Neural crest cell (in vitro differentiated cells): ENCODE measurements around the gene SNX8. TPM values are rescaled to one million over a fixed set of nuclear protein-coding genes. Genes with fewer than 3 reads are reported as not detected.
A peak's percentile ranks its signal among the peaks of the same experiment; 100 is the strongest.

ENCODE experiments used
- DNase-seq: peaks from one replicate; pipeline ENCODE4 v3.0.0; 2021; ENCODE audit warnings: low read depth, mixed read lengths, low spot score
- H3K27ac Mint-ChIP-seq: one replicate; pipeline ENCODE4 v1.8.0; 2021; ENCODE audit warnings: mild to moderate bottlenecking, mixed read lengths; ENCODE audit not compliant: unreplicated experiment
- H3K27me3 Mint-ChIP-seq: 2 replicates; pipeline ENCODE4 v1.8.0; 2021; ENCODE audit warnings: low read depth, mild to moderate bottlenecking, mixed read lengths
- H3K36me3 Mint-ChIP-seq: 2 replicates; pipeline ENCODE4 v1.8.0; 2021; ENCODE audit warnings: low read depth, mild to moderate bottlenecking, mixed read lengths
- H3K4me1 Mint-ChIP-seq: 2 replicates; pipeline ENCODE4 v1.8.0; 2021; ENCODE audit warnings: mixed read lengths
- H3K4me3 Mint-ChIP-seq: one replicate; pipeline ENCODE4 v1.8.0; 2021; ENCODE audit warnings: mild to moderate bottlenecking, mixed read lengths
- H3K9me3 Mint-ChIP-seq: 2 replicates; pipeline ENCODE4 v1.8.0; 2021; ENCODE audit warnings: mixed read lengths
- CTCF ChIP-seq: fragments of 200-600 bp; sonication (generic); conservative IDR thresholded peaks from 2 replicates; pipeline ENCODE4 v1.5.0; 2021; ENCODE audit warnings: antibody characterized with exemption, mild to moderate bottlenecking
- total RNA-seq: library from RNA; stranded (reverse); gene quantifications from 2 replicates; pipeline ENCODE4 v1.2.1, GENCODE V29; 2021

Gene SNX8
- total RNA-seq, 1 donor from 2014 or later, result 31.8 TPM

- no peaks in the 10 kb centered on the region for H3K9me3 Mint-ChIP-seq
- no peak overlapping the region for H3K27ac Mint-ChIP-seq
- no peak for TF ChIP-seq CTCF
- peaks cover 4% of the 10 kb centered on the region for H3K36me3 Mint-ChIP-seq
- peaks cover 34% of the 10 kb centered on the region for H3K4me1 Mint-ChIP-seq
- H3K27me3 Mint-ChIP-seq, result no peaks in the 10 kb centered on the region
- no peak for DNase-seq
- peak overlapping the region; percentile 50 for H3K4me3 Mint-ChIP-seq
Observed at GRCh38 chr7:2357571-2357970, 43.3 kb upstream of the SNX8 start.

GRCh38 chr7:2357165-2357564, 42.9 kb upstream of the SNX8 start:
- Mint-ChIP-seq H3K9me3 (no peaks in the 10 kb centered on the region), H3K36me3 (peaks cover 4% of the 10 kb centered on the region), H3K27ac (no peak overlapping the region), H3K27me3 (no peaks in the 10 kb centered on the region), H3K4me1 (peaks cover 34% of the 10 kb centered on the region), H3K4me3 (peak overlapping the region; percentile 50)
- TF ChIP-seq CTCF, result no peak
- no peak for DNase-seq

GRCh38 chr7:2355705-2356008, 41.4 kb upstream of the SNX8 start:
- Mint-ChIP-seq H3K36me3 (peaks cover 4% of the 10 kb centered on the region), H3K27ac (peak overlapping the region; percentile 94), H3K9me3 (no peaks in the 10 kb centered on the region), H3K27me3 (no peaks in the 10 kb centered on the region), H3K4me1 (peaks cover 32% of the 10 kb centered on the region), H3K4me3 (peak overlapping the region; percentile 88)
- no peak for DNase-seq
- TF ChIP-seq CTCF, result no peak

GRCh38 chr7:2354939-2355704, 40.9 kb upstream of the SNX8 start:
- peak; percentile 14 for DNase-seq
- H3K9me3 Mint-ChIP-seq, result no peaks in the 10 kb centered on the region
- peaks cover 26% of the 10 kb centered on the region for H3K4me1 Mint-ChIP-seq
- peaks cover 4% of the 10 kb centered on the region for H3K36me3 Mint-ChIP-seq
- no peak for TF ChIP-seq CTCF
- H3K4me3 Mint-ChIP-seq, result peak overlapping the region; percentile 100
- H3K27me3 Mint-ChIP-seq, result no peaks in the 10 kb centered on the region
- H3K27ac Mint-ChIP-seq, result peak overlapping the region; percentile 50

- no peaks in the 10 kb centered on the region for H3K9me3 Mint-ChIP-seq
- no peaks in the 10 kb centered on the region for H3K27me3 Mint-ChIP-seq
- peak within 1 kb of the TSS; percentile 100 for H3K27ac Mint-ChIP-seq
- DNase-seq, result peak; percentile 85
- TF ChIP-seq CTCF, result no peak
- peak within 1 kb of the TSS; percentile 100 for H3K4me3 Mint-ChIP-seq
- H3K36me3 Mint-ChIP-seq, result peaks cover 4% of the 10 kb centered on the region
- peaks cover 21% of the 10 kb centered on the region for H3K4me1 Mint-ChIP-seq
Observed at GRCh38 chr7:2354186-2354938, 40.1 kb upstream of the SNX8 start, which contains the start of gene EIF3B. Gene EIF3B, plus strand, starts transcription at chr7:2354827. Its CDS starts 95 bp downstream, at chr7:2354922.
